GM12878 (cell line): ENCODE measurements around the gene REV3L. TPM values are rescaled to one million over a fixed set of nuclear protein-coding genes. Genes with fewer than 3 reads are reported as not detected.

Experiments used
- ATAC-seq: fragments of 200-7000 bp; cut with Tn5 transposase; 3 replicates; pipeline ENCODE4 v1.9.1; 2020; ENCODE audit warnings: mild to moderate bottlenecking, moderate library complexity
- BruUV-seq: library from RNA; stranded (reverse); fragments of 400-500 nt; replicated peaks from 2 replicates; lab custom pipeline; 2021; lab: Mats Ljungman, UMichigan
- CTCF ChIA-PET: fragments of 300-600 bp; sonication (Branson Sonifier 250); formaldehyde crosslinking; extraction: SDS; loops from one replicate; lab custom pipeline; 2021; ENCODE audit warnings: inconsistent platforms; lab: Yijun Ruan, JAX
- POLR2A ChIA-PET: fragments of 350-600 bp; formaldehyde crosslinking; extraction: SDS; loops from one replicate; lab custom pipeline; 2021; ENCODE audit warnings: inconsistent platforms; lab: Charles Lee
- RAD21 ChIA-PET: fragments of 300-600 bp; sonication (Branson Sonifier 250); formaldehyde crosslinking; loops from one replicate; lab custom pipeline; 2023; ENCODE audit warnings: antibody characterized with exemption; ENCODE audit not compliant: unreplicated experiment; lab: Charles Lee
- SMC1A ChIA-PET: fragments of 300-600 bp; sonication (Branson Sonifier 250); formaldehyde crosslinking; loops from one replicate; lab custom pipeline; 2023; ENCODE audit not compliant: unreplicated experiment, uncharacterized antibody; lab: Charles Lee
- DNase-seq: peaks from one replicate; pipeline ENCODE4 v3.0.0-alpha.2; 2011; ENCODE audit warnings: low read depth, low spot score
- FAIRE-seq: peaks from 3 replicates; lab custom pipeline; 2011; peaks lifted over from hg19 to GRCh38; lab: Jason Lieb, UNC
- H2AFZ ChIP-seq: 2 replicates; pipeline ENCODE4 v1.6.0; 2011; ENCODE audit warnings: low read depth, low read length, control low read depth; ENCODE audit not compliant: control insufficient read depth
- H3K27ac ChIP-seq: 2 replicates; pipeline ENCODE4 v1.5.1; 2011; ENCODE audit warnings: control low read depth; ENCODE audit not compliant: control insufficient read depth, insufficient read depth
- H3K27me3 ChIP-seq, 2 experiments: replicated peaks in 1 of 2; 2 replicates each; pipeline versions ENCODE4 v1.6.0 to v1.6.1; 2011; ENCODE audit warnings: low read length in 1 of 2; ENCODE audit not compliant: control insufficient read depth in 2 of 2, insufficient read depth in 2 of 2
- H3K36me3 ChIP-seq, 2 experiments: 2 replicates each; pipeline ENCODE4 v1.5.1; 2011; ENCODE audit warnings: low read length in 1 of 2; ENCODE audit not compliant: control insufficient read depth in 2 of 2, insufficient read depth in 2 of 2
- H3K4me1 ChIP-seq: 2 replicates; pipeline ENCODE4 v1.6.1; 2011; ENCODE audit warnings: mild to moderate bottlenecking, low read length, moderate library complexity, mixed read lengths; ENCODE audit not compliant: control insufficient read depth, insufficient read depth
- H3K4me2 ChIP-seq: 2 replicates; pipeline ENCODE4 v1.6.0; 2011; ENCODE audit warnings: control low read depth; ENCODE audit not compliant: control insufficient read depth, insufficient read depth
- H3K4me3 ChIP-seq: fragments of 200-600 bp; sonication (generic); 2 replicates; pipeline ENCODE4 v1.5.1; 2016
- H3K79me2 ChIP-seq: 2 replicates; pipeline ENCODE4 v1.6.0; 2011; ENCODE audit warnings: low read length; ENCODE audit not compliant: control insufficient read depth, insufficient read depth
- H3K9ac ChIP-seq: 2 replicates; pipeline ENCODE4 v1.8.0; 2011; ENCODE audit warnings: low read length, control low read depth, mixed read lengths; ENCODE audit not compliant: control insufficient read depth, insufficient read depth
- H3K9me3 ChIP-seq: replicated peaks from 3 replicates; pipeline ENCODE4 v1.5.1; 2011; ENCODE audit warnings: mild to moderate bottlenecking, low read length; ENCODE audit not compliant: control insufficient read depth, insufficient read depth
- H4K20me1 ChIP-seq: 2 replicates; pipeline ENCODE4 v1.6.0; 2011; ENCODE audit not compliant: control insufficient read depth, insufficient read depth
- CBFB ChIP-seq: IDR thresholded peaks from 2 replicates; pipeline ENCODE4 v1.6.1; 2016; ENCODE audit warnings: antibody characterized with exemption, low read depth
- EED ChIP-seq: sonication (generic); IDR thresholded peaks from 2 replicates; pipeline ENCODE4 v1.6.1; 2016; ENCODE audit warnings: antibody characterized with exemption, low read depth
- IKZF2 ChIP-seq, 2 experiments: fragments of 450-650 bp; IDR thresholded peaks; 2 replicates each; pipeline ENCODE4 v1.6.1; 2017; ENCODE audit warnings: mild to moderate bottlenecking in 2 of 2, moderate library complexity in 2 of 2
- NFIC ChIP-seq: IDR thresholded peaks from 2 replicates; pipeline ENCODE4 v1.6.1; 2012; ENCODE audit warnings: low read depth, mild to moderate bottlenecking, inconsistent platforms, low read length, moderate library complexity
- POLR2AphosphoS5 ChIP-seq: IDR thresholded peaks from 2 replicates; pipeline ENCODE4 v1.6.1; 2011; ENCODE audit warnings: mild to moderate bottlenecking, low read length, inconsistent platforms
- RUNX3 ChIP-seq: IDR thresholded peaks from 2 replicates; pipeline ENCODE4 v1.6.1; 2012; ENCODE audit warnings: low read length, inconsistent platforms
- SIX5 ChIP-seq: IDR thresholded peaks from 2 replicates; pipeline ENCODE4 v1.6.1; 2011; ENCODE audit warnings: mild to moderate bottlenecking, low read depth, low read length, moderate library complexity; ENCODE audit not compliant: severe bottlenecking
- SPI1 ChIP-seq: IDR thresholded peaks from 2 replicates; pipeline ENCODE4 v1.6.1; 2011; ENCODE audit warnings: low read depth, mild to moderate bottlenecking, low read length, moderate library complexity, borderline replicate concordance; ENCODE audit not compliant: insufficient read depth
- WGBS: methylation state at CpG from one replicate; pipeline ENCODE4 v1.1.6; 2016; ENCODE audit warnings: low lambda C conversion rate; ENCODE audit not compliant: insufficient replicate concordance, insufficient coverage; ENCODE audit errors: missing lambda C conversion rate; 5-methylcytosine and 5-hydroxymethylcytosine counted together
- in situ Hi-C: fragments of 300-500 bp; cut with MboI; formaldehyde crosslinking; loops from 9 replicates; pipeline ENCODE4 v1.14.3; 2018; ENCODE audit warnings: mixed read lengths
- intact Hi-C: fragments of 100-400 bp; cut with micrococcal nuclease; formaldehyde crosslinking; loops from one replicate; pipeline ENCODE4 v1.14.2; 2022; ENCODE audit not compliant: unreplicated experiment
- polyA plus RNA-seq, 11 experiments: library from polyadenylated mRNA; depleted of rRNA in 4 of 11; unstranded in 6 of 11; stranded (reverse) in 5 of 11; fragments of >200 nt; fragmentation: Nextera tagmentation in 4 of 11; fragmentation: Illumina TruSeq in 1 of 11; extraction: Ambion mirVana in 4 of 11; extraction: Trizol in 1 of 11; gene quantifications; 1 replicate in 1 of 11; 2 replicates in 10 of 11; pipeline versions ENCODE4 v1.2.1 to v1.2.3, GENCODE V29; 2011 to 2016; ENCODE audit warnings: inconsistent platforms in 2 of 11, missing spikeins in 2 of 11, low read depth in 1 of 11
- total RNA-seq, 4 experiments: library from RNA; depleted of rRNA in 3 of 4; stranded (reverse); fragments of >200 nt in 3 of 4; fragmentation: Illumina TruSeq in 1 of 4; extraction: Trizol in 1 of 4; gene quantifications; 2 replicates each; pipeline versions ENCODE4 v1.2.1 to v1.2.3, GENCODE V29; 2013 to 2021
- TF ChIP-seq, protein P1 (sequence below): IDR thresholded peaks from 2 replicates; pipeline ENCODE4 v1.6.1; 2012; ENCODE audit warnings: low read length, inconsistent platforms

REV3L gene
- total and polyA plus RNA-seq, 10 of the 15 experiments (the other 5 are each of a cell fraction or from before 2014, with no cell fraction given), result 7.6 to 33.6 (median 21.5) TPM

- peak overlapping the region; percentile 95 for H3K4me2 ChIP-seq
- in situ Hi-C loops, result no loop called here
- POLR2A ChIA-PET, result no interaction called here
- no peak overlapping the region; the same call in 1 of the 2 replicates for H2AFZ ChIP-seq
- DNase-seq (peak; percentile 54), ATAC-seq (peak; percentile 81), FAIRE-seq (no peak)
- RAD21 ChIA-PET, result interaction anchor here (0.7 to 1.1 kb wide), 2 partner anchors 21 to 51 kb away, joined by 3 read pairs; no protein-coding TSS in a partner anchor
- no TSS peak for BruUV-seq
- peak overlapping the region; percentile 73 for H3K27ac ChIP-seq
- H3K27me3 ChIP-seq, result no peaks in the 10 kb centered on the region
- H3K4me1 ChIP-seq, result peaks cover 25% of the 10 kb centered on the region
- SMC1A ChIA-PET, result interaction anchor here (1.2 to 3.0 kb wide), 4 partner anchors 15 to 62 kb away, joined by 4 to 11 read pairs (median 6); no protein-coding TSS in a partner anchor
- H3K36me3 ChIP-seq, result peaks cover 0 to 4% of the 10 kb centered on the region in 2 experiments; a peak in 2 of 4 replicates
- H3K79me2 ChIP-seq, result peaks cover 81% of the 10 kb centered on the region
- peak overlapping the region; percentile 22 for H3K9ac ChIP-seq
- intact Hi-C loops, result loop anchor here (5.0 kb wide), 1 partner anchor 50 kb away; no protein-coding TSS in a partner anchor
- CTCF ChIA-PET, result interaction anchor here (0.6 to 0.7 kb wide), 2 partner anchors 67 to 410 kb away, joined by 3 to 4 read pairs; no protein-coding TSS in a partner anchor
- WGBS, result 38% methylated on average over 5 of the region's 5 CpGs
- H3K4me3 ChIP-seq, result peak overlapping the region; percentile 54; the same call in 1 of the 2 replicates
- peaks cover 25% of the 10 kb centered on the region for H3K9me3 ChIP-seq
- no peaks in the 10 kb centered on the region for H4K20me1 ChIP-seq
- TF ChIP-seq NFIC, result peak; percentile 46; the same call in 1 of the 2 replicates
- TF ChIP-seq, protein P1, sequence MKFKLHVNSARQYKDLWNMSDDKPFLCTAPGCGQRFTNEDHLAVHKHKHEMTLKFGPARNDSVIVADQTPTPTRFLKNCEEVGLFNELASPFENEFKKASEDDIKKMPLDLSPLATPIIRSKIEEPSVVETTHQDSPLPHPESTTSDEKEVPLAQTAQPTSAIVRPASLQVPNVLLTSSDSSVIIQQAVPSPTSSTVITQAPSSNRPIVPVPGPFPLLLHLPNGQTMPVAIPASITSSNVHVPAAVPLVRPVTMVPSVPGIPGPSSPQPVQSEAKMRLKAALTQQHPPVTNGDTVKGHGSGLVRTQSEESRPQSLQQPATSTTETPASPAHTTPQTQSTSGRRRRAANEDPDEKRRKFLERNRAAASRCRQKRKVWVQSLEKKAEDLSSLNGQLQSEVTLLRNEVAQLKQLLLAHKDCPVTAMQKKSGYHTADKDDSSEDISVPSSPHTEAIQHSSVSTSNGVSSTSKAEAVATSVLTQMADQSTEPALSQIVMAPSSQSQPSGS, result peak; percentile 36; the same call in 1 of the 2 replicates
- TF ChIP-seq IKZF2 (IDR thresholded peaks at IDR 0.05), result peak; percentile 53 to 59; a peak in 1 of 4 replicates
- TF ChIP-seq SIX5, result no peak
- TF ChIP-seq RUNX3, result peak; percentile 95
- TF ChIP-seq POLR2AphosphoS5, result no peak
- 0 out of 2 replicates have a peak, but pooled peaks have one; percentile 43 for TF ChIP-seq EED
- no peak for TF ChIP-seq SPI1
- 0 out of 2 replicates have a peak, but pooled peaks have one; percentile 44 for TF ChIP-seq CBFB
These were observed 55.5 kb downstream of the REV3L start for GRCh38 chr6:111427341-111428116.
